Breast epithelium (tissue), 4 donors: ENCODE results near the gene NCKAP1. TPM values are rescaled to one million over a fixed set of nuclear protein-coding genes. Genes with fewer than 3 reads are reported as not detected.

Experiments used
- DNase-seq, 2 donors: peaks; one replicate each; pipeline ENCODE4 v3.0.0-alpha.2; 2019; ENCODE audit warnings: low spot score in 2 of 2
- H3K27ac ChIP-seq, 2 donors: fragments of 200-600 bp; sonication (generic) in 1 of 2; one replicate each; pipeline ENCODE4 v1.5.1; 2016 to 2019; ENCODE audit warnings: mild to moderate bottlenecking in 1 of 2
- H3K27me3 ChIP-seq, 2 donors: fragments of 200-600 bp; sonication (generic) in 1 of 2; one replicate each; pipeline versions ENCODE4 v1.5.1 to v1.6.0; 2017 to 2019; ENCODE audit warnings: control low read depth in 1 of 2, mild to moderate bottlenecking in 1 of 2
- H3K36me3 ChIP-seq: fragments of 200-600 bp; one replicate; pipeline ENCODE4 v1.5.1; 2019
- H3K4me1 ChIP-seq, 2 donors: fragments of 200-600 bp; sonication (generic); one replicate each; pipeline ENCODE4 v1.5.1; 2016 to 2019; ENCODE audit warnings: control low read depth in 1 of 2
- H3K4me3 ChIP-seq, 3 donors: fragments of 200-600 bp; sonication (generic); 1 replicate in 2 of 3; 2 replicates in 1 of 3; pipeline ENCODE4 v1.5.1; 2016 to 2019; ENCODE audit warnings: mild to moderate bottlenecking in 3 of 3, moderate library complexity in 2 of 3
- H3K9me3 ChIP-seq, 2 donors: fragments of 200-600 bp; sonication (generic) in 1 of 2; one replicate each; pipeline ENCODE4 v1.5.1; 2016 to 2019; ENCODE audit warnings: control low read depth in 1 of 2
- POLR2A ChIP-seq: fragments of 450-650 bp; IDR thresholded peaks from one replicate; pipeline ENCODE4 v1.6.1; 2016; ENCODE audit warnings: antibody characterized with exemption, mild to moderate bottlenecking, moderate library complexity
- POLR2AphosphoS5 ChIP-seq, 3 donors: sonication (generic); formaldehyde crosslinking; IDR thresholded peaks; one replicate each; pipeline ENCODE4 v1.6.1; 2017; ENCODE audit warnings: antibody characterized with exemption in 3 of 3
- intact Hi-C: fragments of 100-400 bp; cut with DNase I; formaldehyde crosslinking; loops from one replicate; pipeline ENCODE4 v1.15.1; 2023; ENCODE audit warnings: low total_unique reads
- total RNA-seq, 3 donors: library from RNA; depleted of rRNA; stranded (reverse); fragments of >200 nt; gene quantifications; one replicate each; pipeline ENCODE4 v1.1.0, GENCODE V29; 2016
- TF ChIP-seq, protein P1 (sequence below), 3 donors: fragments of 450-650 bp; IDR thresholded peaks; one replicate each; pipeline ENCODE4 v1.5.1; 2016 to 2017; ENCODE audit warnings: antibody characterized with exemption in 3 of 3, mild to moderate bottlenecking in 3 of 3, moderate library complexity in 3 of 3

The NCKAP1 gene
- total RNA-seq, 3 donors from 2014 or later, result 122 to 270 (median 186) TPM

DNA sequence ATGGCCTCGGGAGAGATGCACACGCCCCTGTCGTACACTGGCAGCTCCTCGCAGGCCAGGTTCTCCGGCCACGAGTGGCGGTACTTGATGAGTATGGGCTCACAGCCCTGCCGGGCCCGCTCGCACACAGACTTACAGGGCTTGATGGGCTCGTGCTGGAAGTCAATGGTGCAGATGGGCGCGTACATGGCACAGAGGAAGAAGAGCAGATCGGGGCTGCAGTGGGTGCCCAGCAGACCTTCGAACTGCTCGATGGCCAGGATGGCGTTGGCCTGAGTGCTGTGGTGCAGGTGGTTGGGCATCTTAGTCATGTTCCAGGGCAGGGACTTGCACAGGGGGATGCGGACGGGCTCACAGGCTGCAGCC lies 172.2 kb downstream of the NCKAP1 start:
- TF ChIP-seq POLR2A (no peak), POLR2AphosphoS5 (IDR thresholded peaks at IDR 0.05) (no peak)
- TF ChIP-seq, protein P1, sequence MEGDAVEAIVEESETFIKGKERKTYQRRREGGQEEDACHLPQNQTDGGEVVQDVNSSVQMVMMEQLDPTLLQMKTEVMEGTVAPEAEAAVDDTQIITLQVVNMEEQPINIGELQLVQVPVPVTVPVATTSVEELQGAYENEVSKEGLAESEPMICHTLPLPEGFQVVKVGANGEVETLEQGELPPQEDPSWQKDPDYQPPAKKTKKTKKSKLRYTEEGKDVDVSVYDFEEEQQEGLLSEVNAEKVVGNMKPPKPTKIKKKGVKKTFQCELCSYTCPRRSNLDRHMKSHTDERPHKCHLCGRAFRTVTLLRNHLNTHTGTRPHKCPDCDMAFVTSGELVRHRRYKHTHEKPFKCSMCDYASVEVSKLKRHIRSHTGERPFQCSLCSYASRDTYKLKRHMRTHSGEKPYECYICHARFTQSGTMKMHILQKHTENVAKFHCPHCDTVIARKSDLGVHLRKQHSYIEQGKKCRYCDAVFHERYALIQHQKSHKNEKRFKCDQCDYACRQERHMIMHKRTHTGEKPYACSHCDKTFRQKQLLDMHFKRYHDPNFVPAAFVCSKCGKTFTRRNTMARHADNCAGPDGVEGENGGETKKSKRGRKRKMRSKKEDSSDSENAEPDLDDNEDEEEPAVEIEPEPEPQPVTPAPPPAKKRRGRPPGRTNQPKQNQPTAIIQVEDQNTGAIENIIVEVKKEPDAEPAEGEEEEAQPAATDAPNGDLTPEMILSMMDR (IDR thresholded peaks at IDR 0.05), result no peak
- Histone ChIP-seq H3K4me3 (peak overlapping the region; percentile 39 to 72 (median 61)), H3K27me3 (no peaks in the 10 kb centered on the region), H3K36me3 (no peaks in the 10 kb centered on the region), H3K9me3 (no peaks in the 10 kb centered on the region), H3K27ac (peak overlapping the region; percentile 72 to 73), H3K4me1 (peaks cover 0 to 4% of the 10 kb centered on the region in 2 donors)
- intact Hi-C loops, result loop anchor here (10.0 kb wide), 1 partner anchor 121 kb away; no protein-coding TSS in a partner anchor
- peak in 1 of 2 donors; percentile 24 for DNase-seq

DNA sequence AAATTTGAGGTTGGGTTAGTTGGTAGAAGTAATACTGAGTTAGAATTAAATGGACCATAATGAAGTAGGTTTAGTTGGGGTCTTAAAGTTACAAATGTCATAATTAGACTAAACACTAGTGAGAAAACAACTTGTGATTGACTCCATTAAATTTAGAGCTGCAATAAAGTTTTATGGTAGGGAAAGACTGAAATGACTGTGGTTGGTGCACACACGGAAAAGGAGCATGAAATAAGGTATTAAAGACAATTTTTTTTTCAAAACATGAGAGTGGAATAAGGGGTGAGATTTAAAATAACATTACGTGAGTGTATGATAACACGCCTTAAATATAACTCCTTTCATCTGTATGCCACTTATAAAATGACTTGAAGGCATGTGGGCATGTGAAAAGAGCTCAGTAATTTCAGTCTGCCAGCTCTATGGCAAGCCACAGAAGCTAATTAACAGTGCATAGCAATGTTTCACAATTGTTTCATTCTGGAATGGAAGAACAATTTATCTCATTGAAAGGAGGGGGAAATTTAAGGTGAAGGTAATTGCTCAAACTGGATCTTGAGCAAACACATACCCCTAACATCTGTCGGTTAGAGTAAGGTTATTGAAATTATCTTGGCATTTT lies 173.2 kb downstream of the NCKAP1 start:
- no peaks in the 10 kb centered on the region for H3K36me3 ChIP-seq
- H3K9me3 ChIP-seq, result no peaks in the 10 kb centered on the region
- intact Hi-C loops, result loop anchor here (10.0 kb wide), 1 partner anchor 120 kb away; no protein-coding TSS in a partner anchor
- no peak overlapping the region for H3K27ac ChIP-seq
- peak overlapping the region in 1 of 3 donors; percentile 61 for H3K4me3 ChIP-seq
- no peaks in the 10 kb centered on the region for H3K27me3 ChIP-seq
- TF ChIP-seq, protein P1 (IDR thresholded peaks at IDR 0.05), result no peak
- no peak for TF ChIP-seq POLR2AphosphoS5 (IDR thresholded peaks at IDR 0.05)
- TF ChIP-seq POLR2A, result no peak
- DNase-seq, result no peak
- H3K4me1 ChIP-seq, result peaks cover 0 to 4% of the 10 kb centered on the region in 2 donors

- no peaks in the 10 kb centered on the region for H3K27me3 ChIP-seq
- H3K27ac ChIP-seq, result no peak overlapping the region
- intact Hi-C loops, result loop anchor here (10.0 kb wide), 1 partner anchor 119 kb away; no protein-coding TSS in a partner anchor
- H3K4me3 ChIP-seq, result no peak overlapping the region
- H3K36me3 ChIP-seq, result no peaks in the 10 kb centered on the region
- H3K4me1 ChIP-seq, result peaks cover 0 to 4% of the 10 kb centered on the region in 2 donors
- no peaks in the 10 kb centered on the region for H3K9me3 ChIP-seq
- no peak for DNase-seq
- no peak for TF ChIP-seq POLR2A
- no peak for TF ChIP-seq POLR2AphosphoS5 (IDR thresholded peaks at IDR 0.05)
These were observed 174.6 kb downstream of the NCKAP1 start for GRCh38 chr2:182863642-182864041.

DNA sequence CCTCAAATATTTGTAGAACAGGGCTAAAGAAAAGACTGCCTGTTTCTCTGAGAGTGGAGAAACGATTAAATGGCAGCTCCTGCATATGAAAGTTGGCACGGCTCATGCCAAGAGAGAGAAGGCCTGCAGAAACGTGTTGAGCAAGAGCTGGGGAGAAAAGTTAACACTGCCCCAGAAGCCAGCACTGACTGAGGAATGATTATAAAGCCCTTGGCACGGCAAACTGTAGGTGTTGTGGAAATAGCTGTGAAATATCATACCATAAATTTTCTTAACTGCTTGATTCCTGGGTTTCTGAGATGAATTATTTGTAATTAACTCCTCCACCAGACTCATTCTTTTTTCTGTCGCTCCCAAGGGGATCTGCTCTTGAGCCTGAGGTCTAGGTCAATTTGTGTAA lies 176.2 kb downstream of the NCKAP1 start:
- TF ChIP-seq, protein P1 (IDR thresholded peaks at IDR 0.05), result no peak
- TF ChIP-seq POLR2A (no peak), POLR2AphosphoS5 (IDR thresholded peaks at IDR 0.05) (no peak)
- Histone ChIP-seq H3K36me3 (no peaks in the 10 kb centered on the region), H3K27ac (peak overlapping the region; percentile 23 to 62), H3K9me3 (no peaks in the 10 kb centered on the region), H3K27me3 (no peaks in the 10 kb centered on the region), H3K4me3 (no peak overlapping the region), H3K4me1 (no peaks in the 10 kb centered on the region)
- intact Hi-C loops, result loop anchor here (10.0 kb wide), 1 partner anchor 117 kb away; no protein-coding TSS in a partner anchor
- peak in 1 of 2 donors; percentile 65 for DNase-seq

GRCh38 chr2:182860858-182861257 lies 177.4 kb downstream of the NCKAP1 start:
- Histone ChIP-seq H3K4me1 (no peaks in the 10 kb centered on the region), H3K27me3 (no peaks in the 10 kb centered on the region), H3K36me3 (no peaks in the 10 kb centered on the region), H3K4me3 (no peak overlapping the region), H3K9me3 (no peaks in the 10 kb centered on the region), H3K27ac (no peak overlapping the region)
- intact Hi-C loops, result loop anchor here (10.0 kb wide), 1 partner anchor 116 kb away; no protein-coding TSS in a partner anchor
- TF ChIP-seq POLR2AphosphoS5 (IDR thresholded peaks at IDR 0.05), result no peak
- TF ChIP-seq, protein P1 (IDR thresholded peaks at IDR 0.05), result no peak
- TF ChIP-seq POLR2A, result no peak
- no peak for DNase-seq

Other genes with a start within 250 kb of the NCKAP1 start
- gene FRZB, start 171.8 kb downstream of the NCKAP1 start, total RNA-seq, result 10 to 100 TPM in 1 of 3 donors, 1 to 10 TPM in 2; 1.8 to 12.0 (median 2.9) TPM
- gene DUSP19, start 40.3 kb upstream of the NCKAP1 start, total RNA-seq, result 1 to 10 TPM; 1.6 to 3.7 (median 1.9) TPM
- 10 to 100 TPM; 11.5 to 32.8 (median 29.5) TPM for gene NUP35, start 86.0 kb upstream of the NCKAP1 start, total RNA-seq